Dermis microvascular lymphatic vessel endothelial cell (primary cell): ENCODE measurements around the gene LRPPRC. TPM values are rescaled to one million over a fixed set of nuclear protein-coding genes. Genes with fewer than 3 reads are reported as not detected.
"Not testable (repeated sequence)": the region's sequence is repeated elsewhere in the genome, so short reads cannot be mapped to it uniquely, and the experiment has no call there.

ENCODE experiments used
- DNase-seq, 2 donors: peaks; one replicate each; pipeline versions ENCODE4 v3.0.0 to v3.0.0-alpha.2; 2010; ENCODE audit warnings: low read depth in 2 of 2
- total RNA-seq: library from RNA; depleted of rRNA; stranded (reverse); fragments of >200 nt; gene quantifications from 2 replicates; pipeline ENCODE4 v1.2.1, GENCODE V29; 2014

Gene LRPPRC
- total RNA-seq, 1 donor from 2014 or later, result 61.1 TPM

GRCh38 chr2:43911136-43911790 lies 84.5 kb downstream of the LRPPRC start:
- not testable (repeated sequence) for DNase-seq

- DNase-seq, result peak in 1 of 2 donors; percentile 7
Measured at GRCh38 chr2:43906448-43907109, 89.2 kb downstream of the LRPPRC start.

GRCh38 chr2:43905871-43906270 lies 89.9 kb downstream of the LRPPRC start:
- DNase-seq, result peak in 1 of 2 donors; percentile 63

- no peak for DNase-seq
Measured at GRCh38 chr2:43905371-43905803, 90.4 kb downstream of the LRPPRC start.

- no peak for DNase-seq
Measured at GRCh38 chr2:43899589-43899988, 96.2 kb downstream of the LRPPRC start.

GRCh38 chr2:43898838-43899346 lies 96.9 kb downstream of the LRPPRC start:
- DNase-seq, result no peak

- DNase-seq, result no peak
Measured at GRCh38 chr2:43898134-43898837, 97.5 kb downstream of the LRPPRC start.

- no peak for DNase-seq
Measured at GRCh38 chr2:43897492-43897891, 98.3 kb downstream of the LRPPRC start.

GRCh38 chr2:43896906-43897305 lies 98.9 kb downstream of the LRPPRC start:
- no peak for DNase-seq

- no peak for DNase-seq
Measured at GRCh38 chr2:43894743-43895142, 101.0 kb downstream of the LRPPRC start.

GRCh38 chr2:43890855-43891254 lies 104.9 kb downstream of the LRPPRC start:
- DNase-seq, result no peak

- no peak for DNase-seq
Measured at GRCh38 chr2:43889416-43889815, 106.4 kb downstream of the LRPPRC start.

GRCh38 chr2:43887176-43887575 lies 108.6 kb downstream of the LRPPRC start:
- no peak for DNase-seq

- DNase-seq, result no peak
Measured at GRCh38 chr2:43885132-43885632, 110.6 kb downstream of the LRPPRC start.

- DNase-seq, result no peak
Measured at GRCh38 chr2:43884689-43885088, 111.1 kb downstream of the LRPPRC start.

GRCh38 chr2:43882312-43882711 lies 113.5 kb downstream of the LRPPRC start:
- no peak for DNase-seq

GRCh38 chr2:43880952-43881351 lies 114.8 kb downstream of the LRPPRC start:
- DNase-seq, result no peak

GRCh38 chr2:43880471-43880870 lies 115.3 kb downstream of the LRPPRC start:
- no peak for DNase-seq

GRCh38 chr2:43879261-43879660 lies 116.5 kb downstream of the LRPPRC start:
- no peak for DNase-seq

- DNase-seq, result peak in 1 of 2 donors; percentile 54
Measured at GRCh38 chr2:43877782-43878464, 117.9 kb downstream of the LRPPRC start.

- no peak for DNase-seq
Measured at GRCh38 chr2:43874776-43875451, 120.9 kb downstream of the LRPPRC start.
